ENCODE measurements around the gene KPNA6. TPM values are rescaled to one million over a fixed set of nuclear protein-coding genes. Genes with fewer than 3 reads are reported as not detected.

KPNA6 gene
- total RNA-seq, 1 experiment from 2014 or later = 33.8 TPM

- no peak for DNase-seq (ENCODE audit: low spot score)
Observed at GRCh38 chr1:32187850-32188249, 80.0 kb downstream of the KPNA6 start.

- DNase-seq (ENCODE audit: low spot score) = no peak
Observed at GRCh38 chr1:32192220-32192948, 84.5 kb downstream of the KPNA6 start.

- no peak for DNase-seq (ENCODE audit: low spot score)
Observed at GRCh38 chr1:32194984-32195383, 87.1 kb downstream of the KPNA6 start.

- no peak for DNase-seq (ENCODE audit: low spot score)
Observed at GRCh38 chr1:32195531-32195930, 87.7 kb downstream of the KPNA6 start.

GRCh38 chr1:32195972-32196823 lies 88.3 kb downstream of the KPNA6 start:
- no peak for DNase-seq (ENCODE audit: low spot score)

GRCh38 chr1:32197074-32197473 lies 89.2 kb downstream of the KPNA6 start:
- DNase-seq (ENCODE audit: low spot score) = no peak

GRCh38 chr1:32197837-32198236 lies 90.0 kb downstream of the KPNA6 start:
- DNase-seq (ENCODE audit: low spot score) = no peak

GRCh38 chr1:32198237-32199042 lies 90.6 kb downstream of the KPNA6 start:
- DNase-seq (ENCODE audit: low spot score) = no peak

- no peak for DNase-seq (ENCODE audit: low spot score)
Observed at GRCh38 chr1:32199043-32199716, 91.3 kb downstream of the KPNA6 start.

GRCh38 chr1:32199717-32200072 lies 91.8 kb downstream of the KPNA6 start:
- no peak for DNase-seq (ENCODE audit: low spot score)

- DNase-seq (ENCODE audit: low spot score) = peak; percentile 45
Observed at GRCh38 chr1:32200226-32201010, 92.6 kb downstream of the KPNA6 start, which contains the start of gene CCDC28B. TSS of gene CCDC28B (plus strand) at chr1:32200595. CDS start at chr1:32201936, 1,341 bp downstream.

GRCh38 chr1:32201011-32201855 lies 93.4 kb downstream of the KPNA6 start:
- peak; percentile 32 for DNase-seq (ENCODE audit: low spot score)

GRCh38 chr1:32204943-32205361 lies 97.1 kb downstream of the KPNA6 start:
- no peak for DNase-seq (ENCODE audit: low spot score)

- peak; percentile 77 for DNase-seq (ENCODE audit: low spot score)
Observed at GRCh38 chr1:32205401-32206370, 97.8 kb downstream of the KPNA6 start, which contains the start of gene IQCC. TSS of gene IQCC (plus strand) at chr1:32205671. CDS start at chr1:32205682, 11 bp downstream.

GRCh38 chr1:32208469-32208868 lies 100.6 kb downstream of the KPNA6 start:
- DNase-seq (ENCODE audit: low spot score) = no peak

- DNase-seq (ENCODE audit: low spot score) = peak; percentile 58
Observed at GRCh38 chr1:32208891-32209328, 101.1 kb downstream of the KPNA6 start, which contains the start of gene DCDC2B. TSS of gene DCDC2B (plus strand) at chr1:32209089. CDS start at chr1:32209094, 5 bp downstream.

- peak; percentile 63 for DNase-seq (ENCODE audit: low spot score)
Observed at GRCh38 chr1:32215629-32216480, 108.0 kb downstream of the KPNA6 start.
